ENCODE measurements around the gene LRRC4B.

DNA sequence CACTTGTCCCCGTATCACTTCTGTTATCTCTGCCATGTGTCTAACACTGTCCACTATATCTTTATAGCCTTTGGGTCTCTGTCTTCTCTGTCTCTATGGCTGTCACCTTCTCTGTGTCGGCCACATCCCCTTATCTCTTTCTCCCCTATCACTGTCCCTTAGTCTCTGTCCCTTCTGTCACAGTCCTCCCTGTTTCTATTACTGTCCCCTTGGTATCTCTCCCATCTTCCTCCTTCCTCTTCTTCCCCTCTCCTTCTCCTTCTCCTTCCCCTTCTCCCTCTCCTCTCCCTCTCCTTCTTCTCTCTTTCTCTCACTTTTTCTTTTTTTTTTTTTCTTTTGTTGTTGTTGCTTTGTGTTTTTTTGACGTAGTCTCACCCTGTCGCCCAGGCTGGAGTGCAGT, 34.7 kb upstream of the LRRC4B start:
- TF ChIP-seq, protein P1, sequence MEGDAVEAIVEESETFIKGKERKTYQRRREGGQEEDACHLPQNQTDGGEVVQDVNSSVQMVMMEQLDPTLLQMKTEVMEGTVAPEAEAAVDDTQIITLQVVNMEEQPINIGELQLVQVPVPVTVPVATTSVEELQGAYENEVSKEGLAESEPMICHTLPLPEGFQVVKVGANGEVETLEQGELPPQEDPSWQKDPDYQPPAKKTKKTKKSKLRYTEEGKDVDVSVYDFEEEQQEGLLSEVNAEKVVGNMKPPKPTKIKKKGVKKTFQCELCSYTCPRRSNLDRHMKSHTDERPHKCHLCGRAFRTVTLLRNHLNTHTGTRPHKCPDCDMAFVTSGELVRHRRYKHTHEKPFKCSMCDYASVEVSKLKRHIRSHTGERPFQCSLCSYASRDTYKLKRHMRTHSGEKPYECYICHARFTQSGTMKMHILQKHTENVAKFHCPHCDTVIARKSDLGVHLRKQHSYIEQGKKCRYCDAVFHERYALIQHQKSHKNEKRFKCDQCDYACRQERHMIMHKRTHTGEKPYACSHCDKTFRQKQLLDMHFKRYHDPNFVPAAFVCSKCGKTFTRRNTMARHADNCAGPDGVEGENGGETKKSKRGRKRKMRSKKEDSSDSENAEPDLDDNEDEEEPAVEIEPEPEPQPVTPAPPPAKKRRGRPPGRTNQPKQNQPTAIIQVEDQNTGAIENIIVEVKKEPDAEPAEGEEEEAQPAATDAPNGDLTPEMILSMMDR (IDR thresholded peaks at IDR 0.05), result no peak
- TF ChIP-seq POLR2A (IDR thresholded peaks at IDR 0.05), result no peak

All from thyroid gland (tissue), 4 donors.